HG02763 (cell line): ENCODE data around the gene GPATCH11.

Source experiments
- ATAC-seq: cut with Tn5 transposase; IDR thresholded peaks from one replicate; pipeline ENCODE4 v1.9.1; 2021; ENCODE audit warnings: mild to moderate bottlenecking, moderate library complexity; ENCODE audit not compliant: unreplicated experiment

GPATCH11 gene

GRCh38 chr2:37105150-37105549 lies 20.8 kb downstream of the GPATCH11 start:
- ATAC-seq: no peak

DNA sequence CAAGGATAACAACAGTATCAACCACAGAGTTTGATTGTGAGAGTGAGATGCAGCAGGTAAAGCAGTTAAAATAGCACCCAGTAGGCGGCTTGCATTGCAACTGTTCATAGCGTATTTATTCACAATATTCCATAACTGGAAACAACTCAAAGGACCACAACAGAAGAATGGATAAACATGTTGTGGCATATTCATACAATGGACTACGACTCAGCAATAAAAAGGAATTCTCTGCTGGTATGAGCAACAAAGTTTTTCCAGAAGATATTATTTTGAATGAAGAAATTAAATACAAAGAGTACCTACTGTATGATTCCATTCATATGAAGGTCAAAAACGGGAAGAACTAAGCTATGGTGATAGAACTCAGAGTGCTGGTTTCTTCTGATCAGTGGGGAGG lies 25.2 kb downstream of the GPATCH11 start:
- ATAC-seq: no peak

- ATAC-seq: no peak
Observed at GRCh38 chr2:37110306-37111212, 26.2 kb downstream of the GPATCH11 start.

DNA sequence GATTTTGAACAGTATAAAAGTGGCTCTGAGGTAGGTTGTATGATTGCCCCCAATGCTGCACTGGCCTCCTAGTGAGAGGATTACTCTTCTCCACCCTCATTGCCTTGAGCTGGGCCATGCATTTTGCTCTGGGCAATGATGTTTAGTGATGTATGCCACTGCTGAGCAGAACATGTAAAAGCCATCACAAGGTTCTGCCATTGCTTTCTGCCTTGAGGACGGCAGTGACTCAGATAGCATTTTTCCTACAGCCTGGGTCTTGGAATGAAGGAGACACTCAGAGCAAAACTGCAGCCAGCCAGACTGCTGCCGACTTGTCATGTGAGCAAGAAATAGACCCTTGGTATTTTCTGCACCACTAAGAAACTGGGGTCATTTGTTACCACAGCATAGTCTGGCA lies 27.6 kb downstream of the GPATCH11 start:
- ATAC-seq: no peak

GRCh38 chr2:37117566-37117965 lies 33.2 kb downstream of the GPATCH11 start:
- ATAC-seq: no peak

- ATAC-seq: no peak
Observed at GRCh38 chr2:37119157-37119556, 34.8 kb downstream of the GPATCH11 start.

- ATAC-seq: no peak
Observed at GRCh38 chr2:37125416-37125815, 41.1 kb downstream of the GPATCH11 start.

DNA sequence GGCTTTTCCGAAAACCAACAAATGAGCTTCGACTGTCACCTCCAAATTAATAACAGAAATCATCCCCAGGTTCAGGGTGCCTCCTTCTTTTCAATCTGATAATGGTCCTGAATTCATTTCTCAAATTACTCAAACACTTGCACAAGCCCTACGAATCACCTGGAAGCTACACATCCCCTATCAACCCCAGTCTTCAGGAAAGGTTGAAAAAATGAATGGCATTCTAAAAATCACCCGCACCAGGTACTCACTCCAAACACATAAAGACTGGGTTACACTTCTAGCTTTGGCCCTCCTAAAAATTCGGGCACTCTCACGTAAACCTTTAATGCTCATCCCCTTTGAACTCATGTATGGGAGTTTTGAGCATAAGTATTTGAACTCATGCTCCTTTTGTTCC lies 48.6 kb downstream of the GPATCH11 start:
- ATAC-seq: no peak

GRCh38 chr2:37142546-37142945 lies 58.2 kb downstream of the GPATCH11 start:
- no peak for ATAC-seq

DNA sequence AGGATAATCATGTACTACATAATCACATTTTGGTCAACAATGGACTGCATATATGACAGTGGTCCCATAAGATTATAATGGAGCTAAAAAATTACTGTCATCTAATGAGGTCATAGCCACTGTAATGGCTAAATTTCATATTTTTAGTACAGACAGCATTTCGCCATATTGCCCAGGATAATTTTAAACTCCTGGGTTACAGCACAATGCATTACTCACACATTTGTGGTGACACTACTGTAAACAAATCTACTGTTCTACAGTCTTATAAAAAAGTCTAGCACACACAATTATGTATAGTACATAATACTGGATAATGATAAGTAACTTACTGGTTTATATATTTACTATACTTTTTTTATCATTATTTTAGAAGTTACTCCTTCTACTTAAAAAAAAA lies 59.7 kb downstream of the GPATCH11 start:
- ATAC-seq: no peak

- no peak for ATAC-seq
Observed at GRCh38 chr2:37146062-37146461, 61.7 kb downstream of the GPATCH11 start.

GRCh38 chr2:37148325-37148724 lies 64.0 kb downstream of the GPATCH11 start:
- ATAC-seq: no peak
